ENCODE results near the gene NHEJ1. TPM values are rescaled to one million over a fixed set of nuclear protein-coding genes. Genes with fewer than 3 reads are reported as not detected.
"Not testable (repeated sequence)": the region's sequence is repeated elsewhere in the genome, so short reads cannot be mapped to it uniquely, and the experiment has no call there.

The NHEJ1 gene
- total RNA-seq, 1 experiment from 2014 or later, result 22.3 TPM

GRCh38 chr2:219205981-219206327, 45.3 kb upstream of the NHEJ1 start (continued):
- TF ChIP-seq PREB (CRISPR knock-in tag; IDR thresholded peaks at IDR 0.05; ENCODE audit: borderline replicate concordance) (no peak), ATF1 (CRISPR knock-in tag; IDR thresholded peaks at IDR 0.05) (no peak), MYBL2 (CRISPR knock-in tag; IDR thresholded peaks at IDR 0.05) (no peak), SMAD3 (CRISPR knock-in tag; IDR thresholded peaks at IDR 0.05; ENCODE audit: borderline replicate concordance) (no peak), ZNF396 (CRISPR knock-in tag; IDR thresholded peaks at IDR 0.05; ENCODE audit: borderline replicate concordance) (no peak), HMGA2 (CRISPR knock-in tag; IDR thresholded peaks at IDR 0.05) (no peak)

GRCh38 chr2:219205165-219205538, 44.5 kb upstream of the NHEJ1 start:
- DNase-seq (ENCODE audit: low spot score), result no peak
- Mint-ChIP-seq H3K4me3 (peak overlapping the region; percentile 74), H3K4me1 (peaks cover 6% of the 10 kb centered on the region), H3K9me3 (peaks cover 14% of the 10 kb centered on the region), H3K36me3 (peaks cover 17% of the 10 kb centered on the region), H3K27ac (no peak overlapping the region), H3K27me3 (ENCODE audit: low read depth) (peaks cover 15% of the 10 kb centered on the region)
- ATAC-seq, result no peak
- ChIA-PET CTCF (interaction anchor here (0.7 to 1.1 kb wide), 2 partner anchors 273 to 325 kb away, joined by 3 read pairs; no protein-coding TSS in a partner anchor), POLR2A (interaction anchor here (0.7 kb wide), 1 partner anchor 495 kb away, joined by 3 read pairs; no protein-coding TSS in a partner anchor)
- TF ChIP-seq CREB1 (CRISPR knock-in tag; IDR thresholded peaks at IDR 0.05), result no peak
- no peak for TF ChIP-seq NFATC4 (CRISPR knock-in tag; IDR thresholded peaks at IDR 0.05)
- TF ChIP-seq FOXJ3 (CRISPR knock-in tag; IDR thresholded peaks at IDR 0.05; ENCODE audit: borderline replicate concordance), result no peak
- TF ChIP-seq ZNF121 (CRISPR knock-in tag; IDR thresholded peaks at IDR 0.05), result no peak
- TF ChIP-seq, protein P1, sequence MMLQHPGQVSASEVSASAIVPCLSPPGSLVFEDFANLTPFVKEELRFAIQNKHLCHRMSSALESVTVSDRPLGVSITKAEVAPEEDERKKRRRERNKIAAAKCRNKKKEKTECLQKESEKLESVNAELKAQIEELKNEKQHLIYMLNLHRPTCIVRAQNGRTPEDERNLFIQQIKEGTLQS (CRISPR knock-in tag; conservative IDR thresholded peaks at IDR 0.05), result no peak
- TF ChIP-seq CBFB (CRISPR knock-in tag; IDR thresholded peaks at IDR 0.05; ENCODE audit: low read depth), result no peak
- TF ChIP-seq, protein P2, sequence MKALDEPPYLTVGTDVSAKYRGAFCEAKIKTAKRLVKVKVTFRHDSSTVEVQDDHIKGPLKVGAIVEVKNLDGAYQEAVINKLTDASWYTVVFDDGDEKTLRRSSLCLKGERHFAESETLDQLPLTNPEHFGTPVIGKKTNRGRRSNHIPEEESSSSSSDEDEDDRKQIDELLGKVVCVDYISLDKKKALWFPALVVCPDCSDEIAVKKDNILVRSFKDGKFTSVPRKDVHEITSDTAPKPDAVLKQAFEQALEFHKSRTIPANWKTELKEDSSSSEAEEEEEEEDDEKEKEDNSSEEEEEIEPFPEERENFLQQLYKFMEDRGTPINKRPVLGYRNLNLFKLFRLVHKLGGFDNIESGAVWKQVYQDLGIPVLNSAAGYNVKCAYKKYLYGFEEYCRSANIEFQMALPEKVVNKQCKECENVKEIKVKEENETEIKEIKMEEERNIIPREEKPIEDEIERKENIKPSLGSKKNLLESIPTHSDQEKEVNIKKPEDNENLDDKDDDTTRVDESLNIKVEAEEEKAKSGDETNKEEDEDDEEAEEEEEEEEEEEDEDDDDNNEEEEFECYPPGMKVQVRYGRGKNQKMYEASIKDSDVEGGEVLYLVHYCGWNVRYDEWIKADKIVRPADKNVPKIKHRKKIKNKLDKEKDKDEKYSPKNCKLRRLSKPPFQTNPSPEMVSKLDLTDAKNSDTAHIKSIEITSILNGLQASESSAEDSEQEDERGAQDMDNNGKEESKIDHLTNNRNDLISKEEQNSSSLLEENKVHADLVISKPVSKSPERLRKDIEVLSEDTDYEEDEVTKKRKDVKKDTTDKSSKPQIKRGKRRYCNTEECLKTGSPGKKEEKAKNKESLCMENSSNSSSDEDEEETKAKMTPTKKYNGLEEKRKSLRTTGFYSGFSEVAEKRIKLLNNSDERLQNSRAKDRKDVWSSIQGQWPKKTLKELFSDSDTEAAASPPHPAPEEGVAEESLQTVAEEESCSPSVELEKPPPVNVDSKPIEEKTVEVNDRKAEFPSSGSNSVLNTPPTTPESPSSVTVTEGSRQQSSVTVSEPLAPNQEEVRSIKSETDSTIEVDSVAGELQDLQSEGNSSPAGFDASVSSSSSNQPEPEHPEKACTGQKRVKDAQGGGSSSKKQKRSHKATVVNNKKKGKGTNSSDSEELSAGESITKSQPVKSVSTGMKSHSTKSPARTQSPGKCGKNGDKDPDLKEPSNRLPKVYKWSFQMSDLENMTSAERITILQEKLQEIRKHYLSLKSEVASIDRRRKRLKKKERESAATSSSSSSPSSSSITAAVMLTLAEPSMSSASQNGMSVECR (CRISPR knock-in tag; IDR thresholded peaks at IDR 0.05; ENCODE audit: borderline replicate concordance), result no peak
- TF ChIP-seq GTF2I (CRISPR knock-in tag; conservative IDR thresholded peaks at IDR 0.05), result no peak
- no peak for TF ChIP-seq E2F4 (CRISPR knock-in tag; IDR thresholded peaks at IDR 0.05; ENCODE audit: borderline replicate concordance, low read depth)
- no peak for TF ChIP-seq RORB (CRISPR knock-in tag; IDR thresholded peaks at IDR 0.05)

DNA sequence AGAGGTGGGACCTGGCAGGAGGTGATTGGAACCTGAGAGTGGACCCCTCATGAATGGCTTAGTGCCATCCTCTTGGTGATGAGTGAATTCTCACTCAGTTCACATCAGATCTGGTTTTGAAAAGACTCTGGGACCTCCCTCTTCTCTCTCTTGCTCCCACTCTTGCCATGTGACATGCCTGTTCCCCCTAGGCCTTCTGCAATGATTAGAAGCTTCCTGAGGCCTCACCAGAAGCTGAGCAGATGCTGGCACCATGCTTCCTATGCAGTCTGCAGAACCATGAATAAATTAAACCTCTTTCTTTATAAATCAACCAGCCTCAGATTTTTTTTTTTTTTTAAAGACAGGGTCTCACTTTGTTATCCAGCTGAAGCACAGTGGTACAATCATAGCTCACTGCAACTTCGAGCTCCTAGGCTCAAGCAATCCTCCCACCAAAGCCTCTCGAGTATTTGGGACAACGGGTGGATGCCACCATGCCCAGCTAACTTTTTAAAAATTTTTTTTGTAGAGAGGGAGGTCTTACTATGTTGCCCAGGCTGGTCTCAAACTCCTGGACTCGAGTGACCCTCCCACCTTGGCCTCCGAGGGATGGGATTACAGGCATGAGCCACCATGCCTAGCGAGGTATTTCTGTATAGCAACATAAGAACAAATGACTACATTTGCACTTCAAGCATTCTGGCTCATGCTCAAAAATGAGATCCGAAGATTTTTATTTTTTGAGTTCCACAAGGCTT, 44.0 kb upstream of the NHEJ1 start:
- ATAC-seq, result no peak
- H3K27me3 Mint-ChIP-seq (ENCODE audit: low read depth), result peaks cover 15% of the 10 kb centered on the region
- H3K27ac Mint-ChIP-seq, result no peak overlapping the region
- TF ChIP-seq, protein P2 (CRISPR knock-in tag; IDR thresholded peaks at IDR 0.05; ENCODE audit: borderline replicate concordance), result no peak
- TF ChIP-seq NR2C2 (CRISPR knock-in tag; IDR thresholded peaks at IDR 0.05), result no peak
- peaks cover 14% of the 10 kb centered on the region for H3K9me3 Mint-ChIP-seq
- peaks cover 6% of the 10 kb centered on the region for H3K4me1 Mint-ChIP-seq
- DNase-seq (ENCODE audit: low spot score), result no peak
- ChIA-PET CTCF (interaction anchor here (0.7 to 0.8 kb wide), 2 partner anchors 273 to 675 kb away, joined by 3 read pairs; no protein-coding TSS in a partner anchor), POLR2A (interaction anchor here (0.7 kb wide), 1 partner anchor 494 kb away, joined by 3 read pairs; no protein-coding TSS in a partner anchor)
- peaks cover 12% of the 10 kb centered on the region for H3K36me3 Mint-ChIP-seq
- H3K4me3 Mint-ChIP-seq, result peak overlapping the region; percentile 74; the same call in 1 of the 2 replicates

DNA sequence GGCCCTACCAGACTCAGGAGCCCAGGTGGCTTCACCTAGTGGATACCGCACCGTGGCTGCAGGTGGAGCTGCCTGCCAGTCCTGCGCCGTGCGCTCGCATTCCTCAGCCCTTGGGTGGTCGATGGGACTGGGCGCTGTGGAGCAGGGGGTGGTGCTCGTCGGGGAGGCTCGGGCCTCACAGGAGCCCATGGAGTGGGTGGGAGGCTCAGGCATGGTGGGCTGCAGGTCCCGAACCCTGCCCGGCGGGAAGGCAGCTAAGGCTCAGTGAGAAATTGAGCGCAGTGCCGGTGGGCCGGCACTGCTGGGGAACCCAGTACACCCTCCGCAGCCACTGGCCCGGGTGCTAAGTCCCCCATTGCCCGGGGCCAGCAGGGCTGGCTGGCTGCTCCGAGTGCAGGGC, 40.7 kb upstream of the NHEJ1 start:
- H3K27me3 Mint-ChIP-seq (ENCODE audit: low read depth), result peaks cover 18% of the 10 kb centered on the region
- CTCF ChIA-PET; H3K36me3 Mint-ChIP-seq; H3K4me1 Mint-ChIP-seq; POLR2A ChIA-PET; H3K27ac Mint-ChIP-seq; ATAC-seq; H3K4me3 Mint-ChIP-seq; DNase-seq (ENCODE audit: low spot score): not testable (repeated sequence)
- H3K9me3 Mint-ChIP-seq, result peaks cover 14% of the 10 kb centered on the region
